ENCODE results near the gene CDSN.

GRCh38 chr6:31131595-31131994, 11.3 kb upstream of the CDSN start:
- TF ChIP-seq CTCF (IDR thresholded peaks at IDR 0.05) (no peak), POLR2A (IDR thresholded peaks at IDR 0.05) (no peak)

All from heart left ventricle (tissue), 13 donors.